Right lobe of liver (tissue), 6 donors: Measurements from ENCODE around the gene CA7. TPM values are rescaled to one million over a fixed set of nuclear protein-coding genes. Genes with fewer than 3 reads are reported as not detected.

Source experiments
- ATAC-seq, 4 donors: fragments of 200-7000 bp; cut with Tn5 transposase; one replicate each; pipeline ENCODE4 v1.9.1; 2020; ENCODE audit warnings: mild to moderate bottlenecking in 4 of 4, moderate library complexity in 4 of 4
- DNase-seq, 3 donors: peaks; one replicate each; pipeline ENCODE4 v3.0.0-alpha.2; 2020
- H3K27ac ChIP-seq, 3 donors: fragments of 200-600 bp; one replicate each; pipeline ENCODE4 v1.8.0; 2022
- H3K27me3 ChIP-seq, 2 donors: fragments of 200-600 bp; one replicate each; pipeline ENCODE4 v1.8.0; 2022
- H3K36me3 ChIP-seq, 4 donors: fragments of 200-600 bp; sonication (generic) in 1 of 4; one replicate each; pipeline versions ENCODE4 v1.5.1 to v1.8.0; 2017 to 2022; ENCODE audit warnings: control low read depth in 1 of 4
- H3K4me1 ChIP-seq, 4 donors: fragments of 200-600 bp; sonication (generic) in 1 of 4; one replicate each; pipeline versions ENCODE4 v1.5.1 to v1.8.0; 2017 to 2022; ENCODE audit warnings: control low read depth in 1 of 4
- H3K4me3 ChIP-seq, 3 donors: fragments of 200-600 bp; one replicate each; pipeline ENCODE4 v1.8.0; 2022
- H3K9me3 ChIP-seq, 4 donors: fragments of 200-600 bp; sonication (generic) in 1 of 4; one replicate each; pipeline versions ENCODE4 v1.5.1 to v1.8.0; 2017 to 2022; ENCODE audit warnings: control low read depth in 1 of 4
- CTCF ChIP-seq, 4 donors: fragments of 200-600 bp in 3 of 4; fragments of 450-650 bp in 1 of 4; IDR thresholded peaks; one replicate each; pipeline versions ENCODE4 v1.5.1 to v1.8.0; 2016 to 2022; ENCODE audit warnings: antibody characterized with exemption in 4 of 4, mild to moderate bottlenecking in 2 of 4
- POLR2A ChIP-seq: fragments of 450-650 bp; IDR thresholded peaks from one replicate; pipeline ENCODE4 v1.6.1; 2017; ENCODE audit warnings: antibody characterized with exemption, mild to moderate bottlenecking
- WGBS: methylation state at CpG from one replicate; pipeline ENCODE4 v1.1.6; 2018; ENCODE audit warnings: low coverage, low lambda C conversion rate; ENCODE audit not compliant: insufficient coverage; ENCODE audit errors: missing lambda C conversion rate; 5-methylcytosine and 5-hydroxymethylcytosine counted together
- intact Hi-C, 2 donors: fragments of 100-400 bp; cut with DNase I; formaldehyde crosslinking; loops; one replicate each; pipeline versions ENCODE4 v1.11.2 to v1.14.1; 2022
- total RNA-seq, 6 experiments: library from RNA; depleted of rRNA in 2 of 6; stranded (reverse); fragments of >200 nt in 2 of 6; fragmentation: NEBNext Ultra II Directional in 3 of 6; extraction: Animal tissue kit (Norgen Biotek cat#: 25700) in 3 of 6; gene quantifications; one replicate each; pipeline versions ENCODE4 v1.1.0 to v1.2.4, GENCODE V29; 2016 to 2023
- donor health status: DM: no; HTN: yes; CAD: no.
- donor health status: DM: no; HTN: no; CAD: no.
- donor health status: DM: no; HTN: no; CAD: no.
- donor health status: DM: no; HTN: yes; CAD: no.
- donor health status: DM: no; HTN: yes; CAD: no.

The CA7 gene
- total RNA-seq, 6 experiments from 2014 or later = not detected

- Histone ChIP-seq H3K4me1 (peaks cover 0 to 4% (median 0%) of the 10 kb centered on the region in 4 donors), H3K4me3 (no peak overlapping the region), H3K9me3 (no peaks in the 10 kb centered on the region), H3K27ac (no peak overlapping the region), H3K36me3 (peaks cover 0 to 28% (median 2%) of the 10 kb centered on the region in 4 donors), H3K27me3 (no peaks in the 10 kb centered on the region)
- 97% methylated on average over 6 of the region's 6 CpGs for WGBS
- ATAC-seq (no peak), DNase-seq (no peak)
- TF ChIP-seq CTCF (IDR thresholded peaks at IDR 0.05) = no peak
- TF ChIP-seq POLR2A = no peak
- intact Hi-C loops = no loop called here
Observed at GRCh38 chr16:66888647-66889615, 44.7 kb downstream of the CA7 start.

- DNase-seq (no peak), ATAC-seq (no peak)
- 87% methylated on average over 4 of the region's 4 CpGs for WGBS
- H3K27ac ChIP-seq = no peak overlapping the region
- peaks cover 0 to 4% (median 0%) of the 10 kb centered on the region in 4 donors for H3K4me1 ChIP-seq
- H3K9me3 ChIP-seq = no peaks in the 10 kb centered on the region
- H3K36me3 ChIP-seq = peaks cover 0 to 22% (median 2%) of the 10 kb centered on the region in 4 donors
- intact Hi-C loops = no loop called here
- H3K27me3 ChIP-seq = no peaks in the 10 kb centered on the region
- no peak for TF ChIP-seq POLR2A
- no peak for TF ChIP-seq CTCF (IDR thresholded peaks at IDR 0.05)
- H3K4me3 ChIP-seq = no peak overlapping the region
Observed at GRCh38 chr16:66889622-66890021, 45.4 kb downstream of the CA7 start.

GRCh38 chr16:66890799-66891198, 46.6 kb downstream of the CA7 start:
- H3K4me3 ChIP-seq = no peak overlapping the region
- intact Hi-C loops = no loop called here
- TF ChIP-seq POLR2A (no peak), CTCF (IDR thresholded peaks at IDR 0.05) (no peak)
- no peaks in the 10 kb centered on the region for H3K9me3 ChIP-seq
- H3K36me3 ChIP-seq = peaks cover 0 to 10% (median 0%) of the 10 kb centered on the region in 4 donors
- no peak overlapping the region for H3K27ac ChIP-seq
- ATAC-seq (peak in 2 of 4 donors; percentile 24 to 26), DNase-seq (no peak)
- peaks cover 0 to 4% (median 0%) of the 10 kb centered on the region in 4 donors for H3K4me1 ChIP-seq
- H3K27me3 ChIP-seq = no peaks in the 10 kb centered on the region
- WGBS = 38% methylated on average over 2 of the region's 2 CpGs

GRCh38 chr16:66891360-66891759, 47.1 kb downstream of the CA7 start:
- Histone ChIP-seq H3K27me3 (no peaks in the 10 kb centered on the region), H3K4me1 (peaks cover 0 to 4% (median 0%) of the 10 kb centered on the region in 4 donors), H3K36me3 (peaks cover 0 to 5% (median 0%) of the 10 kb centered on the region in 4 donors), H3K4me3 (no peak overlapping the region), H3K9me3 (no peaks in the 10 kb centered on the region), H3K27ac (no peak overlapping the region)
- TF ChIP-seq POLR2A = no peak
- TF ChIP-seq CTCF (IDR thresholded peaks at IDR 0.05) = no peak
- DNase-seq (no peak), ATAC-seq (peak; percentile 20 to 60 (median 40))
- intact Hi-C loops = no loop called here
- WGBS = 19% methylated on average over 4 of the region's 4 CpGs
